Measurements from ENCODE around the gene ZNF579. TPM values are rescaled to one million over a fixed set of nuclear protein-coding genes. Genes with fewer than 3 reads are reported as not detected.

Gene ZNF579
- total and polyA plus RNA-seq, 9 of the 15 experiments (the other 6 are each of a cell fraction or from before 2014, with no cell fraction given), result 0.06 to 15.9 (median 1.6) TPM

GRCh38 chr19:55580628-55581144 is at the start of gene ZNF579 (continued):
- no peak for TF ChIP-seq HDAC2 (IDR thresholded peaks at IDR 0.05)
- peak; percentile 77 for TF ChIP-seq ZEB2 (IDR thresholded peaks at IDR 0.05)
- TF ChIP-seq BACH1 (tag; IDR thresholded peaks at IDR 0.05), result 0 out of 2 replicates have a peak, but pooled peaks have one; percentile 22
- TF ChIP-seq NBN (IDR thresholded peaks at IDR 0.05; ENCODE audit: low read depth), result no peak
- no peak for TF ChIP-seq POLR2B (IDR thresholded peaks at IDR 0.05; ENCODE audit: low read depth, partially characterized antibody)
- no peak for TF ChIP-seq KAT8 (IDR thresholded peaks at IDR 0.05; ENCODE audit: low read depth)
- TF ChIP-seq NFIX (CRISPR knock-in tag; IDR thresholded peaks at IDR 0.05; ENCODE audit: low read depth), result no peak
- peak in 1 of 2 experiments; percentile 68; a peak in 1 of 4 replicates for TF ChIP-seq SIN3A (IDR thresholded peaks at IDR 0.05; ENCODE audit: borderline replicate concordance in 2 of 2, control insufficient read depth in 1 of 2, low read depth in 2 of 2, low read length in 2 of 2)
- TF ChIP-seq ILK (tag; IDR thresholded peaks at IDR 0.05; ENCODE audit: borderline replicate concordance, low read depth), result no peak
- TF ChIP-seq POLR2G (IDR thresholded peaks at IDR 0.05; ENCODE audit: low read depth, low read length), result peak; percentile 66
- TF ChIP-seq ARID3A (IDR thresholded peaks at IDR 0.05; ENCODE audit: borderline replicate concordance, low read depth, low read length), result no peak
- TF ChIP-seq GATAD2A (IDR thresholded peaks at IDR 0.05), result no peak
- TF ChIP-seq BCL6 (CRISPR knock-in tag; IDR thresholded peaks at IDR 0.05), result no peak
- TF ChIP-seq STAT5B (CRISPR knock-in tag; IDR thresholded peaks at IDR 0.05), result no peak
- no peak for TF ChIP-seq PCBP1 (IDR thresholded peaks at IDR 0.05; ENCODE audit: low read depth, low read length, poor library complexity, severe bottlenecking)
- TF ChIP-seq ARID1B (IDR thresholded peaks at IDR 0.05), result no peak
- TF ChIP-seq PATZ1 (CRISPR knock-in tag; IDR thresholded peaks at IDR 0.05; ENCODE audit: borderline replicate concordance), result no peak
- TF ChIP-seq CBX3 (IDR thresholded peaks at IDR 0.05; ENCODE audit: borderline replicate concordance in 1 of 2, low read length in 2 of 2), result no peak
- TF ChIP-seq MAZ (CRISPR knock-in tag; conservative IDR thresholded peaks at IDR 0.05 in 1 of 2, IDR thresholded peaks at IDR 0.05 in 1 of 2), result peak; percentile 80 to 90
- no peak for TF ChIP-seq U2AF1 (optimal IDR thresholded peaks at IDR 0.05; ENCODE audit: low read depth, low read length)
- no peak for TF ChIP-seq ZNF512 (tag; IDR thresholded peaks at IDR 0.05)
- no peak for TF ChIP-seq ZNF655 (CRISPR knock-in tag; IDR thresholded peaks at IDR 0.05)
- TF ChIP-seq BRD9 (IDR thresholded peaks at IDR 0.05; ENCODE audit: low read depth, partially characterized antibody), result no peak

Measured in K562 (cell line).